ENCODE measurements around the gene SIK3. TPM values are rescaled to one million over a fixed set of nuclear protein-coding genes. Genes with fewer than 3 reads are reported as not detected.

SIK3 gene
- total and polyA plus RNA-seq, 2 experiments from 2014 or later: 6.1 to 33.9 TPM

GRCh38 chr11:116840746-116841296, 257.4 kb downstream of the SIK3 start:
- 0 out of 2 replicates have a peak, but pooled peaks cover 3% of the 10 kb centered on the region for H3F3A ChIP-seq (replicated peaks; ENCODE audit: low read depth)
- no peak overlapping the region for H3K4me3 Mint-ChIP-seq
- ATAC-seq: no peak
- H3K4me2 ChIP-seq: no peak overlapping the region
- H3K36me3 Mint-ChIP-seq (ENCODE audit: low read depth): peaks cover 14% of the 10 kb centered on the region; the same call in 2 of the 3 replicates
- H3K9me3 Mint-ChIP-seq: no peaks in the 10 kb centered on the region
- H3K27ac Mint-ChIP-seq: no peak overlapping the region
- no peaks in the 10 kb centered on the region for H3K4me1 ChIP-seq (ENCODE audit: insufficient read depth)
- H4K20me1 ChIP-seq (replicated peaks; ENCODE audit: insufficient read depth): no peaks in the 10 kb centered on the region
- no peak for DNase-seq (ENCODE audit: low spot score)
- no peak overlapping the region for H3K4me3 ChIP-seq
- TF ChIP-seq ZNF331 (CRISPR knock-in tag; IDR thresholded peaks at IDR 0.05; ENCODE audit: low read depth): no peak
- no peak for TF ChIP-seq CREB1 (CRISPR knock-in tag; IDR thresholded peaks at IDR 0.05; ENCODE audit: low read depth)
- TF ChIP-seq, protein P1, sequence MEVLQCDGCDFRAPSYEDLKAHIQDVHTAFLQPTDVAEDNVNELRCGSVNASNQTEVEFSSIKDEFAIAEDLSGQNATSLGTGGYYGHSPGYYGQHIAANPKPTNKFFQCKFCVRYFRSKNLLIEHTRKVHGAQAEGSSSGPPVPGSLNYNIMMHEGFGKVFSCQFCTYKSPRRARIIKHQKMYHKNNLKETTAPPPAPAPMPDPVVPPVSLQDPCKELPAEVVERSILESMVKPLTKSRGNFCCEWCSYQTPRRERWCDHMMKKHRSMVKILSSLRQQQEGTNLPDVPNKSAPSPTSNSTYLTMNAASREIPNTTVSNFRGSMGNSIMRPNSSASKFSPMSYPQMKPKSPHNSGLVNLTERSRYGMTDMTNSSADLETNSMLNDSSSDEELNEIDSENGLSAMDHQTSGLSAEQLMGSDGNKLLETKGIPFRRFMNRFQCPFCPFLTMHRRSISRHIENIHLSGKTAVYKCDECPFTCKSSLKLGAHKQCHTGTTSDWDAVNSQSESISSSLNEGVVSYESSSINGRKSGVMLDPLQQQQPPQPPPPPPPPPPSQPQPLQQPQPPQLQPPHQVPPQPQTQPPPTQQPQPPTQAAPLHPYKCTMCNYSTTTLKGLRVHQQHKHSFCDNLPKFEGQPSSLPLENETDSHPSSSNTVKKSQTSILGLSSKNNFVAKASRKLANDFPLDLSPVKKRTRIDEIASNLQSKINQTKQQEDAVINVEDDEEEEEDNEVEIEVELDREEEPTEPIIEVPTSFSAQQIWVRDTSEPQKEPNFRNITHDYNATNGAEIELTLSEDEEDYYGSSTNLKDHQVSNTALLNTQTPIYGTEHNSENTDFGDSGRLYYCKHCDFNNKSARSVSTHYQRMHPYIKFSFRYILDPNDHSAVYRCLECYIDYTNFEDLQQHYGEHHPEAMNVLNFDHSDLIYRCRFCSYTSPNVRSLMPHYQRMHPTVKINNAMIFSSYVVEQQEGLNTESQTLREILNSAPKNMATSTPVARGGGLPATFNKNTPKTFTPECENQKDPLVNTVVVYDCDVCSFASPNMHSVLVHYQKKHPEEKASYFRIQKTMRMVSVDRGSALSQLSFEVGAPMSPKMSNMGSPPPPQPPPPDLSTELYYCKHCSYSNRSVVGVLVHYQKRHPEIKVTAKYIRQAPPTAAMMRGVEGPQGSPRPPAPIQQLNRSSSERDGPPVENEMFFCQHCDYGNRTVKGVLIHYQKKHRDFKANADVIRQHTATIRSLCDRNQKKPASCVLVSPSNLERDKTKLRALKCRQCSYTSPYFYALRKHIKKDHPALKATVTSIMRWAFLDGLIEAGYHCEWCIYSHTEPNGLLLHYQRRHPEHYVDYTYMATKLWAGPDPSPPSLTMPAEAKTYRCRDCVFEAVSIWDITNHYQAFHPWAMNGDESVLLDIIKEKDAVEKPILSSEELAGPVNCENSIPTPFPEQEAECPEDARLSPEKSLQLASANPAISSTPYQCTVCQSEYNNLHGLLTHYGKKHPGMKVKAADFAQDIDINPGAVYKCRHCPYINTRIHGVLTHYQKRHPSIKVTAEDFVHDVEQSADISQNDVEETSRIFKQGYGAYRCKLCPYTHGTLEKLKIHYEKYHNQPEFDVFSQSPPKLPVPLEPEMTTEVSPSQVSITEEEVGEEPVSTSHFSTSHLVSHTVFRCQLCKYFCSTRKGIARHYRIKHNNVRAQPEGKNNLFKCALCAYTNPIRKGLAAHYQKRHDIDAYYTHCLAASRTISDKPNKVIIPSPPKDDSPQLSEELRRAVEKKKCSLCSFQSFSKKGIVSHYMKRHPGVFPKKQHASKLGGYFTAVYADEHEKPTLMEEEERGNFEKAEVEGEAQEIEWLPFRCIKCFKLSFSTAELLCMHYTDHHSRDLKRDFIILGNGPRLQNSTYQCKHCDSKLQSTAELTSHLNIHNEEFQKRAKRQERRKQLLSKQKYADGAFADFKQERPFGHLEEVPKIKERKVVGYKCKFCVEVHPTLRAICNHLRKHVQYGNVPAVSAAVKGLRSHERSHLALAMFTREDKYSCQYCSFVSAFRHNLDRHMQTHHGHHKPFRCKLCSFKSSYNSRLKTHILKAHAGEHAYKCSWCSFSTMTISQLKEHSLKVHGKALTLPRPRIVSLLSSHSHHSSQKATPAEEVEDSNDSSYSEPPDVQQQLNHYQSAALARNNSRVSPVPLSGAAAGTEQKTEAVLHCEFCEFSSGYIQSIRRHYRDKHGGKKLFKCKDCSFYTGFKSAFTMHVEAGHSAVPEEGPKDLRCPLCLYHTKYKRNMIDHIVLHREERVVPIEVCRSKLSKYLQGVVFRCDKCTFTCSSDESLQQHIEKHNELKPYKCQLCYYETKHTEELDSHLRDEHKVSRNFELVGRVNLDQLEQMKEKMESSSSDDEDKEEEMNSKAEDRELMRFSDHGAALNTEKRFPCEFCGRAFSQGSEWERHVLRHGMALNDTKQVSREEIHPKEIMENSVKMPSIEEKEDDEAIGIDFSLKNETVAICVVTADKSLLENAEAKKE (CRISPR knock-in tag; IDR thresholded peaks at IDR 0.05): no peak
- TF ChIP-seq ZNF114 (CRISPR knock-in tag; IDR thresholded peaks at IDR 0.05): no peak
- no peak for TF ChIP-seq NANOG (IDR thresholded peaks at IDR 0.05; ENCODE audit: borderline replicate concordance)
- no peak for TF ChIP-seq STAT1 (IDR thresholded peaks at IDR 0.05; ENCODE audit: unreplicated experiment)
- no peak for TF ChIP-seq REST (IDR thresholded peaks at IDR 0.05; ENCODE audit: unreplicated experiment)
- no peaks in the 10 kb centered on the region for H3K36me3 ChIP-seq (ENCODE audit: insufficient read depth)
- no peak overlapping the region for H2AFZ ChIP-seq
- H3K27ac ChIP-seq (ENCODE audit: low read depth): no peak overlapping the region
- H3K79me2 ChIP-seq (replicated peaks; ENCODE audit: insufficient read depth): no peaks in the 10 kb centered on the region
- H3K4me1 Mint-ChIP-seq: peaks cover 26% of the 10 kb centered on the region
- H3K27me3 Mint-ChIP-seq (ENCODE audit: insufficient read depth, low read depth, poor library complexity): peaks cover 14% of the 10 kb centered on the region
- H3K9me2 ChIP-seq (ENCODE audit: insufficient read depth): no peaks in the 10 kb centered on the region
- H3K27me3 ChIP-seq (ENCODE audit: insufficient read depth): no peaks in the 10 kb centered on the region

All from GM23338 (cell line).